GM18499 (cell line): ENCODE measurements around the gene IL13RA1.
"Not testable (repeated sequence)": the region's sequence is repeated elsewhere in the genome, so short reads cannot be mapped to it uniquely, and the experiment has no call there.

ENCODE experiments used
- ATAC-seq: cut with Tn5 transposase; IDR thresholded peaks from one replicate; pipeline ENCODE4 v1.9.1; 2021; ENCODE audit warnings: moderate number of reproducible peaks; ENCODE audit not compliant: insufficient read depth, unreplicated experiment

Gene IL13RA1

DNA sequence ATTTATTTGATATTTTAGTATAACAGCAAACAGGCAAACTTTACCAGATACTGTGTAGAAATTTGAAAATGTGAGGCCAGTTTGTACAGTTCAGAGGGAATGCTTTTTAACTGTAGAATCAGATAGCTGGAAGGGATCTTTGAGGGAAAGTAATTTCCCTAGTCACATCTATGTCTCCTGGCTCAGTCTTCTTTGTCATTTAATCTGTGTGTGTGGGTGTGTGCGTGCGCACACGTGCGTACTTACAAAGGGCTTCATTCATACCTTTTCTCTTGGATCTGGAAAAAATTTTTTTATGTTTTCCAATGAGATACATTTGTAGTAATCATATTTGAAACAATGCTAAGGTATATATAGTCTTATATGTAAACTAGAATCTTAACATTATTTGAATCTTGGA lies 44.6 kb downstream of the IL13RA1 start:
- no peak for ATAC-seq

DNA sequence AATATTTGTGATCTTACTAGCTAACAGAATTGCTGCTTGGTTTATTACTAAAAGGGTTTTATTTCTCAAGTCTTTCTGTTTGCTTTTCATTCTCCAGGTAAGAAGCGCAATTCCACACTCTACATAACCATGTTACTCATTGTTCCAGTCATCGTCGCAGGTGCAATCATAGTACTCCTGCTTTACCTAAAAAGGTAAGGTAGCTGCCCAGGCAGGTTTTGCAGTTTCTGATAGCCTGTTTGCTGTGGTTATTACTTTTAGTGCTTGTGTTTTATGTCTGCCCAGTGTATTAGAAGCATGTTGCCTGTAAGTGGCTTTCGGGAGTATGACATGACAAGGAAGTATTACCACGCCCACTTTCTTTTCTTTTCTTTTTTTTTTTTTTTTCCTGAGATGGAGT lies 46.4 kb downstream of the IL13RA1 start:
- no peak for ATAC-seq

DNA sequence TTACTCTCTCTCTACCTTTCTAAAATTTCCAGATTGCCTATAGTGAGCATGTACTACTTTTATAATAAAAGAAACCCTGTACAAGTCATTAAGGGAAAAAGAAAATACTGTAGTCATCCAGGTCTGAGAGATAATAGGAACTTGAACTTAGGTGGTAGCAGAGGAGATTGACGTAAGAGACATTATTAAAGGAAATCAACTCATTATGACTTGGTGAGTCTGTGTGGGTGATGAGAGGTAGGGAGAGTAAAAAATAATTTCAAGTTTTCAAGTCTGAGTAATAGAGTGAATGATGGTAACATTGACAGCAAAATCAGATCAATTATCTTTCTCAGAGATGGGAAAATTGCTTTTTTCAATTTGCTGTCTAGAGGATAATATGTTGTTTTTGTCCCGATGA lies 52.2 kb downstream of the IL13RA1 start:
- ATAC-seq: no peak

DNA sequence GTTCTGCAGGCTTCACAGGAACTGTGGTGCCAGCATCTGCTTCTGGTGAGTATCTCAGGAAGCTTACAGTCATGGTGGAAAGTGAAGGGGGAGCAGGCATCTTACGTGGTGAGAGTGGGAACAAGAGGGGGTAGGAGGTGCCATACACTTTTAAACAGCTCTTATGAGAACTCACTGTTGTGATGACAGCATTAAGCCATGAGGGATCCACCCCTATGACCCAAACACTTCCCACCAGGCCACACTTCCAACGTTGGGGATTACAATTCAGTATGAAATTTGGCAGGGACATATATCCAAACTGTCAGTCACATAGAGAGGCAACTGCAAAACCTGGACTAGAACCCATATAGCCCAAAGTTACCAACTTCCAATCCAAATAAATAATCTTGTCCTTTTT lies 53.1 kb downstream of the IL13RA1 start:
- no peak for ATAC-seq

DNA sequence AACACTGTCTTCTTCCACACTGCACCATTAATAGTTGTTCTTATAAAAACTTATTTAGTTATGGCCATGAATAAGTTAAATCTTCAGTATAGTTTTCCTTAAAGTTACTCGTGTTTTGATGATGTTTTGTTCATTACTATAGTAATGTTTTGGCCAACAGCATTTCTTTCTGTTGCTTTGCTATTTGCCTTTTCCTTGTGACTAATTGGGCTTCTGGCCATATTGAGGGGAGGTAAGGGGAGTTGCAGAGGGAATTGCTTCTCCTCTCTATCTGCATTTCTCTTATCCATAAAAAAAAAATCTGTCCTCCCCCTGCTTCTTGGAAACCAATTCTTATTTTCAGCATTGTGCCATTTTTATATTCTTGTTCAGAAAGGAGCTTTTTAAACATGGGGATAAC lies 53.5 kb downstream of the IL13RA1 start:
- no peak for ATAC-seq

DNA sequence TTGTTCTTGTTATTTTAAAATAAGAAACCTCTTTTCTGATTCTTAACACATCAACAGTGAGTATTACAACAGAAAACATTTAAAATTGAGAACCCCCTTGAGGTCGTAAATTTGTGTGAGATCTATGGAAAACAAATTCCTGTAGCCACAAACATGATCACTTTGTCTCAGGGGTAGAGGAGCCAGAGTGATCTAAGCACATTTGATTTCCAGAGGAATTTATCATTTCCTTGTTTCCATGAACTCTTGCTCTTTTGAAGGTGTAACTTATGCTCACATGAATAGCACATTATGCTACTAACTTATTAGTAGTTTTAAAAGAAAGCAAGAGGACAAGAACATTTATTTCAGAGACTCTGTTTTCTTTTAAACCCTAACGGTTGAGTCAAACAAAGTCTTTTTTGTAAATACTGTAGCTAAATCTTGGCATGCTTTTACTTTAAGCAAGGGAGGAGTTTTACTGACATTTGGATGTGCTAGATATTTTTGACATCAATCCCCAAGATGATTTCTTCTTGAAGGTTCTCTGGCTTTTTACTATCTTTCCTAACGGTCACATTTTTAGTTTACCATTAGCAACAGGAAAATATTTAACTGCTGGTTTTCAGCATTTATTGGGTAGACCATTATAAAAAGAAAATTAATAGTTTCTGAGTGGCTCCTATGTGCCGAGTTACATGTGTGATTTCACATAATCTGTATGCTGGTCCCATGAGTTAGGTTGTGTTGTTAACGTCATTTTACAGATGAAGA lies 68.3 kb downstream of the IL13RA1 start:
- no peak for ATAC-seq

DNA sequence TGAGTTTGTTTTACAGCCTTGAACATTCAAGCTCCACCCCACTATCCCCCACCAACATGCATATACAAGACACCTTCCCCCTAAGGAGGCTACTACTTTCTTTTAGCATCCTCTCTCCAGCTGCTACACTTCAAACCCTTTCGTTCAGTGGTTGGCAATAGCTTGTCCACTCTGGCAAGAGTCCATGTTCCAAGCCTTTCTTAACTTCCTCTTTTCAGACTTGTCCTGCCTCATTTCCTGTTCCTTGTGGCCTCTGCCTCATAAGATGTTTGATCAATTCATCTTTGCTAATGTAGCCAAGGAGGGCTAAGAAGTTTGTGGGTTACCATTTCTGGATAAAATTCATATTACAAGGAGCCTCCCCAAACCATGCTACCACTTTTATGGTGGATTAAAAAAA lies 75.5 kb downstream of the IL13RA1 start:
- ATAC-seq: no peak

DNA sequence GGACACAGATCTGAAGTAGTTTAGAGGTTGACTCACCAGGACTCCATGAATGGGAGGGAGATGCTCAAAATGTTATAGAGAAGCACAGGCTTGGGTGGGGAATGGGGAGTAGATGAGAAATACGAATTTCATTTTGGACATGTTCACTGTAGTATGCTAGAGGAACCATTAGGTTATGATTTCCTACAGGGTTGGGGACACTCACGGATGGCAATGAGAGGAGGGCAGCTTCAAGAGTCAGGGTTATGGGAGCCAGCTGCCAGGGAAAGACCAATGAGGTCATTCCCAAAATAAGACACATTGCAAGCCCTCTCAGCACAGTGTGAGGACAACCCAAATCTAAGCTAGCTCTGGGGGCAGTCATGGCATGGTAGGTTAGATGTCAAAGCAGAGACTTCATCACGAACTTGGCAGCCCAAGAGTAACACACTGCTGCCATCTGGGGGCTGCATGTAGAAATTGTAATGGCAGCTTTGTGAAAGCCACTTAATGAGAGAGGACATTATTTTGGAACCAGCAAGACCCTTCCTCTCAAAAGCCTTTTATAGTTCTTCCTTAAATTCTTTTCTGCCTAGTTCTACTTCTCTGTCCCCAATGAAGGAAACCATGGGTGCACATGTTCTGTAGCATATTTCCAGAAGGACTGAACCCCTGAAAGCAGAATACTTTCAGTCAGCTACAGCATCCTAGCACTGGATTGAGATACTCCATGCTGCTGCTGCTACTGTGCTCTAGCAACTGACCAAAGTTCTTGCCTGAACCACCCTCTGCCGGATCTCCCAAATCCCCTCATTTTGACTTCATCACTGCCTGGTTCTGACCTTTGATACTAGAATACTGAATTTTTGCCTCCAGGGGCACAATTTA lies 80.0 kb downstream of the IL13RA1 start:
- peak; percentile 60 for ATAC-seq

DNA sequence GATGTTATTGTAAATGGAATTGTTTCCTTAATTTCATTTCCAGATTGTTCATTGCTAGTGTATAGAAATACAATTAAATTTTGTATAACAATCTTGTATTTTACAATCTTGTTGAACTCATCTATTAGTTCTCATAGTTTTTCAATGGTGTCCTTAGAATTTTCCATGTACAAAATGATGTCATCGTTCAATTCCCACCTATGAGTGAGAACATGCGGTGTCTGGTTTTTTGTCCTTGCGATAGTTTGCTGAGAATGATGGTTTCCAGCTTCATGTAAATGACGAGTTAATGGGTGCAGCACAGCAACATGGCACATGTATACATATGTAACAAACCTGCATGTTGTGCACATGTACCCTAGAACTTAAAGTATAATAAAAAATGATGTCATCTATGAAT lies 89.9 kb downstream of the IL13RA1 start:
- not testable (repeated sequence) for ATAC-seq

DNA sequence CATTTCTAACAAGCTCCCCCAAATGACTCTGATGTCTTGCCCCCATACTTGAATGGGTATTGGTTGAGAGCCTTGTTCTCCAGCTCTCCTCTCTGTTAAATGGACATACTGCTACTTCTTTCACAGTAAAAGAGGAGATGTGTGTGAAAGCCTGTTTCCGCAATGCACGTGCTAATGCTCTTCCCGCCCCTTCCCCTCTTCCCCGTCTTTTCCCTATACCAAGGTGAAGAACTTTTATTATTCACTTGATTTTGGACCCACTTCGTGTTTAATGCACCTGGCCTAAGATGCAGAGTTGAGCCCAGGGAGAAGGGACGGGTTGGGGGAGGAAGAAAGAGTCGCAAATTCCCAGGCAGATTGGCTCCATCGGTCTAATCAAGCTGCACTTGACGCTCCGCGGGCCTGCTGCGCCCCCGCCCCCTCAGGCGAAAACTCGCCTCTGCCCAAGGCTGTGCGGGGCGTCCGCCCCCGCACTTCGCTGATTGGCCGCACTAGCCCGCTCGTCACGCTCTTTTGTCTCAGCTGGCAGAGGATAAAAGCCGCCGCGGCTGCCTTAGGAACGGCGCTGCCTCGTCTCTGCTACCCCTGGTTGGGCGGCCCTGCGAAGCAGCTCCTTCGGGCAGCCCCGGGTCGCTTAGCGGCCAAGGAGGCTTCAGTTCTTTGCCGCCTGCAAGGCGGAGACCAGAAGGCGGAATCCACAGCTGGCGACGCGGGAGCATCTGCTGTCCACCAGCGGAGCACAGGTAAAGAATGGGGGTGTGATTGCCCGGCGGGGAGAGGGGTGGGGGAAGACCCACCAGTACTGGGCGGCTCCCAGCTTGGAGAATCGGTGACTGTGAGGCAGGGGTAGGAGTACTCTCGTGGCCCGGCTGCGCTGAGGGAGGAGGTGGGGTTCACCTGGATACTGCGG lies 96.1 kb downstream of the IL13RA1 start, which contains the start of gene ZCCHC12:
Gene ZCCHC12 (plus strand): TSS at position 562 of the 910 bp plus-strand sequence. CDS start 1,421 bp downstream, outside the sequence.
- no peak for ATAC-seq

DNA sequence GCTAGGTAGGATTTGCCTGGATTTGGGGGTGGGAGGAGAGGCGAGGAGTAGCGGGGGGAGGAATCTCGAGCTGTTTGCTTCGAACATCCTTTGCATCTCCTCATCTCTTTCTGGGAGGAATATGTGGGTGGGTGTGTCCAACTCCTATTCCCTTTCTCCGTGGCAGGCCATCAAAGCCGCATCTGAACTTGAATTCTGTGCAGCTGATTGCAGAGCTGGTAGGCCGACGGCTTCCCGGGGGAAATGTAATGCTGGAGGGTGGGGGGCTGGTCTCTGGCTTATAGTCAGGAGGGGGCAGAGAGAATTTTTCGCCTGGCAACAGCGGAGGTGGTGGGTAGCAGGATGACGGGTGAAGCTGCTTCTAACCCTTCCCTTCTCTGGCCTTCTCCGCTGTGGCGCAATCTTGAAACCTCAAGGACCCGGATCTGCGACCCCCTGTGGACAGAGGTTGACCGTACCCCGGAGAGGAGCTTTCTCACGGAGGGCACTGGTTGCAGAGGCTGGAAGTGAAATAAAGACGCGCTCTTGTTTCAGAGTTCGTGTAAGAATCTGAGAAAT lies 96.8 kb downstream of the IL13RA1 start:
- ATAC-seq: no peak

DNA sequence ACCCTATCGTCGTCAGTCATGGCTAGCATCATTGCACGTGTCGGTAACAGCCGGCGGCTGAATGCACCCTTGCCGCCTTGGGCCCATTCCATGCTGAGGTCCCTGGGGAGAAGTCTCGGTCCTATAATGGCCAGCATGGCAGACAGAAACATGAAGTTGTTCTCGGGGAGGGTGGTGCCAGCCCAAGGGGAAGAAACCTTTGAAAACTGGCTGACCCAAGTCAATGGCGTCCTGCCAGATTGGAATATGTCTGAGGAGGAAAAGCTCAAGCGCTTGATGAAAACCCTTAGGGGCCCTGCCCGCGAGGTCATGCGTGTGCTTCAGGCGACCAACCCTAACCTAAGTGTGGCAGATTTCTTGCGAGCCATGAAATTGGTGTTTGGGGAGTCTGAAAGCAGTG lies 97.8 kb downstream of the IL13RA1 start:
- ATAC-seq: no peak

DNA sequence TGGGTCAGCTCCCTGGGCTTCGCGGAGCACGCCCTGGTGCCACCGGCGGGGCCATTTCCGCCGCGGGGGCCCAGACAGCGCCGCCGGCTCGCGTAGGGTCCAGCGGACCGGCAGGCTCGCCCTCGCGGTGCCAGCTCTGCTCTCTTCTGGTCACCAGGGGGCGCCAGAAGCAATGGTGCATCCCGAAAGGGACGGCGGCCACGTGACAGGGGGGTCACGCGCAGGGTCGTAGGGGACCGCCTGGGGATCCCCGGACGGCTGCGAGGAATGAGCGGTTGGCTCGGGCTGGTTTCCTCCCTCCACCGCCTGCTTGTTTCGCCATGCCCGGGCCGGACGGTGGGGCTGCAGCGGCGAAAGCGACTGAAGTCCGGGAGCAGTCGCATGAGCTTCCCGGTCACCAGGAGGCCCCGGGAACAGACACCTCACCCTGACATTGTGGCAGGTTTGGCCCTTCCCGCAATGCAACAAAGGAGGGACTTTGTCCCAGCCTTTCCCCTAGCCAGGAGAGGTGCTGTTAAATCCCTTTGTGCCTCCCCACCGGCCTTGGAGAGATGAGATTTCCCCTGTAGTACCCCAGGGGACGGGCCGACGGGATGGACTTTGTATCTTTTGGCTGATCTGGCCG lies 112.0 kb downstream of the IL13RA1 start:
- ATAC-seq: no peak
